Colonic mucosa (tissue), 4 donors: ENCODE results near the gene HOTAIR. TPM values are rescaled to one million over a fixed set of nuclear protein-coding genes. Genes with fewer than 3 reads are reported as not detected.

Source experiments
- DNase-seq: peaks from one replicate; pipeline ENCODE4 v3.0.0-alpha.2; 2020
- H3K27ac ChIP-seq: fragments of 200-600 bp; one replicate; pipeline ENCODE4 v1.8.0; 2021
- H3K27me3 ChIP-seq: fragments of 200-600 bp; one replicate; pipeline ENCODE4 v1.8.0; 2021
- H3K36me3 ChIP-seq: fragments of 200-600 bp; one replicate; pipeline ENCODE4 v1.8.0; 2021
- H3K4me1 ChIP-seq: fragments of 200-600 bp; one replicate; pipeline ENCODE4 v1.8.0; 2021; ENCODE audit warnings: mild to moderate bottlenecking
- H3K4me3 ChIP-seq: fragments of 200-600 bp; one replicate; pipeline ENCODE4 v1.8.0; 2021
- H3K9ac ChIP-seq, 2 donors: one replicate each; pipeline ENCODE4 v1.7.0; 2013; ENCODE audit warnings: control low read depth in 2 of 2, low read depth in 2 of 2, low read length in 2 of 2
- H3K9me3 ChIP-seq: fragments of 200-600 bp; one replicate; pipeline ENCODE4 v1.8.0; 2021
- intact Hi-C: fragments of 100-400 bp; cut with DNase I; formaldehyde crosslinking; loops from one replicate; pipeline ENCODE4 v1.14.1; 2022
- microRNA-seq: library from miRNA; unstranded; fragments of <30 nt; microRNA quantifications from one replicate; pipeline ENCODE4, GENCODE V29; 2019
- total RNA-seq, 2 donors: library from RNA; stranded (reverse); fragmentation: NEBNext Ultra II Directional in 1 of 2; extraction: Animal tissue kit (Norgen Biotek cat#: 25700) in 1 of 2; gene quantifications; one replicate each; pipeline ENCODE4 v1.2.1, GENCODE V29; 2021
- TF ChIP-seq, protein P1 (sequence below): fragments of 200-600 bp; IDR thresholded peaks from one replicate; pipeline ENCODE4 v1.8.0; 2022; ENCODE audit warnings: antibody characterized with exemption, mild to moderate bottlenecking
- donor health status: healthy.
- donor health status: DM: no; HTN: no; CAD: no.
- donor health status: DM: no; HTN: no; CAD: no.

Gene HOTAIR
- total RNA-seq, 2 donors from 2014 or later: not detected

DNA sequence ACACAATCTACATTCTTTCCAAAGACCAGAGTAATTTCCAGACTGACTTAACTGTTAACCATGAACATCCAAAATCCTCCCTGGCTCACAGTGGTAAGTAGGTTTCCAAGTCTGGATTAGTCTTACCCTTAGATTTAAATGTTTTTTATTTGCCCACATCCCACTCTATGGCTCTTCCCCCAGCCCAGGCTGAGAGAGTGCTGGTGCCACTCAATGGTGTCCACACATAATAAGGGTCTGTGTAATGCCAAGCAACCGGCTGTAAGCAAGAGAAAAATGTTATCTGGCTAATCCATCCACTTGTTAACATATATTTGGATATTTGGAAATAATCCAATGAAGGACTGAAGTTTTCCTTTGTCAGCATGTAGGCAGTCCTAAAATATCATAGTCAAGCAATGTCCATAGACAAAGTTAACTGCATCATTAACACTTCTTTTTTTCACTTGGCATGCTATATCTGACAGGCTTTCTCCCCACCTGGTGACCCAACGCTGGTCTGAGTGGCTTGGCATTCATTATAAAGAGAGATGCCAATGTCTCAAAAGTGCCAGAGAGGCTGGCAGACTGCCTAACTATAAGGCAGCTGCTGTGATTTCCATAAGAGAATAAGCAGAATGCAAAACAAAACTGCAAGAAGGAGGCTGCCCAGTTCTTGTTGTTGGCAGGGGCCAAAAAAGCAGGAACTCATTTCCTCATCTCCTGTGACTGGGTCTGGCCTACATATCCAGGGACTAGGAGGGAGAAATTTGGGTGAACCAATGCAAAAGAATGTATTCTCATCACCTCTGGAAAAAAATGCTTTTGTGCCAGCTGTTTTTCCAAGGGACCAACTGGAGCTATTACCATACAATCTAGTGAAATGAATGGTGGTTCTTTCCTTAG is 50.0 kb downstream of the HOTAIR start:
- Histone ChIP-seq H3K9me3 (no peaks in the 10 kb centered on the region), H3K36me3 (no peaks in the 10 kb centered on the region)

DNA sequence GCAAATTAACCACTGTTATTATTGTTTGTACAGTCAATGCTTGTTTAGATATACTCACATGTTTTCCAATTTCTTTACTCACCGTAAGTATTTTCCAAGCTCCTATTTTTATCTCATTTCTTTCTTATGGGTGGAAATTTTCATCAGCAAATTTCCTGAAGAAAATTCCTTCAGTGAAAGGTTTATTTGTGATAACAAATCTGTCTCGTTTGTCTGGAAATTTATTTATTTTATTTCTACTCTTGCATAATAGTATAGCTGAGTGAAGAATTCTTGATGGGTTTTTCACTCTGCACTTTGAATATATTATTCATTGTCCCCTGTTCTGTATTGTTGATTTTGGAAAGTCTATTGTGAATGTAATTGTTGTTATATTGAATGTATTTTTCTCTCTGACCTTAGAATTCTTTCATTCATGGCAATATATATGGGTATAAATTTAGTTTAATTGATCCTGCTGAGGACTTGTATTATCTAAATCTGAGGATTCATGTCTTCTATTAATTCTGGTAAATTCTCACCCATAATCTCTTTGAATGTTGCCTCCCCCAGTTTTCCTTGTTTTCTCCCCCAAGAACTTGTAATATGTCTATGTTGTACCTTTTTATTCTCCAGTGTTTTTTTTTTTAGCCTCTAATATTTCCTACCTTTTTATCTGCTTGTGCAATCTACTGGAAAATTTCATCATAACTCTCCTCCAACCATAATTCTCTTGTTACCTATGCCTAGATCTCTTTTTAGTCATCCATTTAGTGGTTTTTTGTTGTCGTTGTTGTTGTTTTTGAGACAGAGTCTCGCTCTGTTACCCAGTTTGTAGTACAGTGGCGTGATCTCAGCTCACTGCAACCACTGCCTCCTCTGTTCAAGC is 57.7 kb downstream of the HOTAIR start:
- H3K9me3 ChIP-seq: no peaks in the 10 kb centered on the region
- H3K9ac ChIP-seq: no peak overlapping the region
- H3K27me3 ChIP-seq: peaks cover 16% of the 10 kb centered on the region
- DNase-seq: no peak
- no peaks in the 10 kb centered on the region for H3K4me1 ChIP-seq
- TF ChIP-seq, protein P1, sequence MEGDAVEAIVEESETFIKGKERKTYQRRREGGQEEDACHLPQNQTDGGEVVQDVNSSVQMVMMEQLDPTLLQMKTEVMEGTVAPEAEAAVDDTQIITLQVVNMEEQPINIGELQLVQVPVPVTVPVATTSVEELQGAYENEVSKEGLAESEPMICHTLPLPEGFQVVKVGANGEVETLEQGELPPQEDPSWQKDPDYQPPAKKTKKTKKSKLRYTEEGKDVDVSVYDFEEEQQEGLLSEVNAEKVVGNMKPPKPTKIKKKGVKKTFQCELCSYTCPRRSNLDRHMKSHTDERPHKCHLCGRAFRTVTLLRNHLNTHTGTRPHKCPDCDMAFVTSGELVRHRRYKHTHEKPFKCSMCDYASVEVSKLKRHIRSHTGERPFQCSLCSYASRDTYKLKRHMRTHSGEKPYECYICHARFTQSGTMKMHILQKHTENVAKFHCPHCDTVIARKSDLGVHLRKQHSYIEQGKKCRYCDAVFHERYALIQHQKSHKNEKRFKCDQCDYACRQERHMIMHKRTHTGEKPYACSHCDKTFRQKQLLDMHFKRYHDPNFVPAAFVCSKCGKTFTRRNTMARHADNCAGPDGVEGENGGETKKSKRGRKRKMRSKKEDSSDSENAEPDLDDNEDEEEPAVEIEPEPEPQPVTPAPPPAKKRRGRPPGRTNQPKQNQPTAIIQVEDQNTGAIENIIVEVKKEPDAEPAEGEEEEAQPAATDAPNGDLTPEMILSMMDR: no peak
- H3K4me3 ChIP-seq: no peak overlapping the region
- no peak overlapping the region for H3K27ac ChIP-seq
- no peaks in the 10 kb centered on the region for H3K36me3 ChIP-seq
- intact Hi-C loops: no loop called here

More for the DNA sequence above, 50.0 kb downstream of the HOTAIR start:
- Histone ChIP-seq H3K4me1 (no peaks in the 10 kb centered on the region), H3K4me3 (no peak overlapping the region), H3K9ac (no peak overlapping the region), H3K27ac (no peak overlapping the region), H3K27me3 (peaks cover 50% of the 10 kb centered on the region)
- TF ChIP-seq, protein P1: no peak
- DNase-seq: no peak
- intact Hi-C loops: no loop called here

Small RNAs within 50 kb of the gene (microRNA-seq; reads per million reads assigned to microRNA genes)
- 1,099 reads per million, percentile 81 among the genes with 10 or more reads in this experiment for gene MIR196A2

Other genes with a start within 250 kb of the HOTAIR start
- gene CALCOCO1, start 247.5 kb downstream of the HOTAIR start, total RNA-seq: 10 to 100 TPM; 36.0 to 64.5 TPM
- not detected for gene CISTR, start 223.0 kb downstream of the HOTAIR start, total RNA-seq
- gene HOXC13, start 36.1 kb downstream of the HOTAIR start, total RNA-seq: not detected
- gene HOXC12, start 20.1 kb downstream of the HOTAIR start, total RNA-seq: not detected
- gene HOXC11, start 1.8 kb downstream of the HOTAIR start, total RNA-seq: not detected
- not detected for gene HOXC10, start 10.2 kb upstream of the HOTAIR start, total RNA-seq
- not detected for gene HOXC9, start 25.2 kb upstream of the HOTAIR start, total RNA-seq
- not detected for gene HOXC8, start 34.0 kb upstream of the HOTAIR start, total RNA-seq
- under 1 TPM in 1 of 2 donors, not detected in 1; 0.15 TPM for gene HOXC6, start 53.5 kb upstream of the HOTAIR start, total RNA-seq
- not detected for gene HOXC5, start 58.1 kb upstream of the HOTAIR start, total RNA-seq
- not detected for gene HOXC4, start 78.9 kb upstream of the HOTAIR start, total RNA-seq
- 10 to 100 TPM; 22.0 to 31.0 TPM for gene SMUG1, start 214.0 kb upstream of the HOTAIR start, total RNA-seq